ENCODE data around the gene CAMTA1.

CAMTA1 gene

GRCh38 chr1:7019510-7019909 is 234.3 kb downstream of the CAMTA1 start:
- Histone ChIP-seq H3K36me3 (ENCODE audit: low read depth) (no peaks in the 10 kb centered on the region), H3K27ac (ENCODE audit: poor library complexity, severe bottlenecking) (no peak overlapping the region), H3K27me3 (ENCODE audit: insufficient read depth, poor library complexity, severe bottlenecking) (no peaks in the 10 kb centered on the region), H3K9me3 (ENCODE audit: severe bottlenecking) (no peaks in the 10 kb centered on the region), H3K4me1 (ENCODE audit: insufficient read depth, poor library complexity, severe bottlenecking) (no peaks in the 10 kb centered on the region), H3K4me3 (ENCODE audit: severe bottlenecking) (no peak overlapping the region)
- no peak for DNase-seq (ENCODE audit: low spot score)
- ATAC-seq (ENCODE audit: low read depth): no peak
- no peak for TF ChIP-seq CTCF (IDR thresholded peaks at IDR 0.05; ENCODE audit: poor library complexity, severe bottlenecking)

GRCh38 chr1:7022058-7022457 is 236.8 kb downstream of the CAMTA1 start:
- Histone ChIP-seq H3K36me3 (ENCODE audit: low read depth) (no peaks in the 10 kb centered on the region), H3K27me3 (ENCODE audit: insufficient read depth, poor library complexity, severe bottlenecking) (no peaks in the 10 kb centered on the region), H3K4me1 (ENCODE audit: insufficient read depth, poor library complexity, severe bottlenecking) (peaks cover 12% of the 10 kb centered on the region), H3K9me3 (ENCODE audit: severe bottlenecking) (no peaks in the 10 kb centered on the region), H3K27ac (ENCODE audit: poor library complexity, severe bottlenecking) (no peak overlapping the region), H3K4me3 (ENCODE audit: severe bottlenecking) (no peak overlapping the region)
- DNase-seq (ENCODE audit: low spot score): no peak
- ATAC-seq (ENCODE audit: low read depth): no peak
- no peak for TF ChIP-seq CTCF (IDR thresholded peaks at IDR 0.05; ENCODE audit: poor library complexity, severe bottlenecking)

- H3K36me3 ChIP-seq (ENCODE audit: low read depth): no peaks in the 10 kb centered on the region
- H3K4me3 ChIP-seq (ENCODE audit: severe bottlenecking): no peak overlapping the region
- peaks cover 12% of the 10 kb centered on the region for H3K4me1 ChIP-seq (ENCODE audit: insufficient read depth, poor library complexity, severe bottlenecking)
- ATAC-seq (ENCODE audit: low read depth) (no peak), DNase-seq (ENCODE audit: low spot score) (no peak)
- TF ChIP-seq CTCF (IDR thresholded peaks at IDR 0.05; ENCODE audit: poor library complexity, severe bottlenecking): no peak
- no peaks in the 10 kb centered on the region for H3K9me3 ChIP-seq (ENCODE audit: severe bottlenecking)
- H3K27me3 ChIP-seq (ENCODE audit: insufficient read depth, poor library complexity, severe bottlenecking): no peaks in the 10 kb centered on the region
- no peak overlapping the region for H3K27ac ChIP-seq (ENCODE audit: poor library complexity, severe bottlenecking)
Measured at GRCh38 chr1:7025013-7025412, 239.8 kb downstream of the CAMTA1 start.

GRCh38 chr1:7026169-7026568 is 240.9 kb downstream of the CAMTA1 start:
- H3K27me3 ChIP-seq (ENCODE audit: insufficient read depth, poor library complexity, severe bottlenecking): no peaks in the 10 kb centered on the region
- DNase-seq (ENCODE audit: low spot score): no peak
- H3K36me3 ChIP-seq (ENCODE audit: low read depth): no peaks in the 10 kb centered on the region
- peak; percentile 100 for ATAC-seq (ENCODE audit: low read depth)
- H3K4me3 ChIP-seq (ENCODE audit: severe bottlenecking): no peak overlapping the region
- TF ChIP-seq CTCF (IDR thresholded peaks at IDR 0.05; ENCODE audit: poor library complexity, severe bottlenecking): no peak
- H3K9me3 ChIP-seq (ENCODE audit: severe bottlenecking): no peaks in the 10 kb centered on the region
- H3K27ac ChIP-seq (ENCODE audit: poor library complexity, severe bottlenecking): peak overlapping the region; percentile 65
- peaks cover 12% of the 10 kb centered on the region for H3K4me1 ChIP-seq (ENCODE audit: insufficient read depth, poor library complexity, severe bottlenecking)

- no peak for TF ChIP-seq CTCF (IDR thresholded peaks at IDR 0.05; ENCODE audit: poor library complexity, severe bottlenecking)
- H3K27ac ChIP-seq (ENCODE audit: poor library complexity, severe bottlenecking): no peak overlapping the region
- H3K9me3 ChIP-seq (ENCODE audit: severe bottlenecking): no peaks in the 10 kb centered on the region
- no peak overlapping the region for H3K4me3 ChIP-seq (ENCODE audit: severe bottlenecking)
- no peaks in the 10 kb centered on the region for H3K27me3 ChIP-seq (ENCODE audit: insufficient read depth, poor library complexity, severe bottlenecking)
- no peak for ATAC-seq (ENCODE audit: low read depth)
- DNase-seq (ENCODE audit: low spot score): no peak
- no peaks in the 10 kb centered on the region for H3K4me1 ChIP-seq (ENCODE audit: insufficient read depth, poor library complexity, severe bottlenecking)
- no peaks in the 10 kb centered on the region for H3K36me3 ChIP-seq (ENCODE audit: low read depth)
Measured at GRCh38 chr1:7032992-7033391, 247.7 kb downstream of the CAMTA1 start.

Measured in RWPE2 (cell line).